GM19324 (cell line): ENCODE results near the gene FCAMR.

ENCODE experiments used
- ATAC-seq: cut with Tn5 transposase; IDR thresholded peaks from one replicate; pipeline ENCODE4 v1.9.1; 2021; ENCODE audit warnings: mild to moderate bottlenecking, moderate library complexity; ENCODE audit not compliant: unreplicated experiment, low FRiP score

Gene FCAMR

GRCh38 chr1:207001492-207002245, 31.4 kb upstream of the FCAMR start:
- ATAC-seq = no peak

- ATAC-seq = no peak
Measured at GRCh38 chr1:207000651-207001291, 30.5 kb upstream of the FCAMR start.

GRCh38 chr1:206998816-206999215, 28.6 kb upstream of the FCAMR start:
- no peak for ATAC-seq

DNA sequence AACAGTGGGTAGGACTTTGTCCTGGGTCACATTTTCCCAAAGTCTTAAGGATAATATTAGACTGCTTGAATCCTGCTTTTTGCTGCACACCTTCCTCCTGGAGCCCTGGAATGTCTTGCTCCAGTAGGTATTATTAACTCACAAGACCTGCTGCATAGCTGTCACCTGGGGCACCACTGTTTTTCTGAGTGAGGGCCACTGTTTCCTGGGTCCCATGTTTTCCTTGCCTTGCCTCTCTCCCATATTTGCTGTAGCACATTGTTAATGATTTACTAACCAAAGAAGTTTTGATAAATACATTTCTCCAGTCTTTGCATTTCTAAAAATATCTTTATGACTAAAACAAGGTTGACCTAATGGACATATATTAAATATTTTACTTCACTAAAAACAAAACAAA, 22.5 kb upstream of the FCAMR start:
- no peak for ATAC-seq

GRCh38 chr1:206987873-206988272, 17.6 kb upstream of the FCAMR start:
- ATAC-seq = no peak

DNA sequence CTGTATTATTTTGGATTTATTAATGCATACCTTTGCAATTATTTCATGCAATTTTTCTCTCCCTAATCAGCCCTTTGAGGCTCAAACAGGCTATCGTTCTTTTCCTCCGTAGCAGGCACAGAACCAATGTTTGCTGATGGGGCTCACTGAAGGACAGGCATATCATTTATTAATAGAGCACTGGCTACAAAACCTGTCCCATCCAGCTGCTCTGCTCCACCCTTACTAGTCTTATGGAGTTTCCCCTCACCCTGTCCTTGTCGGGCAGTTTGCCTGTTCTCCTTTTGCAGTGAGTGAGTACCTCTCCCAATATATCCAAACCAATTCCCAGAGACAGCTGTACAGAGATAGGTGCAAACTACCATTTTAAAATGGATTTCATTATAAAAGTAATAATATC, 16.6 kb upstream of the FCAMR start:
- ATAC-seq = no peak

GRCh38 chr1:206986402-206986801, 16.1 kb upstream of the FCAMR start:
- ATAC-seq = no peak

DNA sequence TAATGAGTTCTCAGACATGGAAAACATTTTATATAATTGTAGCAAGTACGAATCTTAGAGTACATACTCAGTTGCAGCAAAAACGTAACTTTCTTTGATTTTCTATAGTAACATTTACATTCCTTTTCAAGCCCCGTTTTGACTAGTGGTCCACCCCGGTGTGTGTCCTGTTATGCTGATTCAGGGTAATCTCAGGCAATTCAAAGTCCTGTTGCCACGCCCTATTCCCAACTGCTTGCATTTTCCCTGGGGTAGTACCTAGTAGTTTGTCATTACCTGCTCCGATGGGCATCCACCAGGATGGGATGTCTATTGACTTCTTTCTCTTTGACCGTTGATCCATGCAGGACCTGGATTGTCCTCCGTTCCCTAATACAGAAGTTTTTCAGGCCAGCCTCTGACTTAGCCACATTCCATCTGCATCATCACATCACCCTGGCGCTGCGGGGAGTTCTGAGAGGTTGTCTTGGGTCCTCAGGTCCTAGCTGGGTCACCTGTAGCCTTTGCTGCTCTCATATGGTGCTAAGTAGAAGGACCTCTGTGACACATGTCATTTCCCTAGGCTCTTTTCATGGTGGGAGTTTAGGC, 15.0 kb upstream of the FCAMR start:
- ATAC-seq = no peak

GRCh38 chr1:206982216-206982615, 12.0 kb upstream of the FCAMR start:
- ATAC-seq = no peak

DNA sequence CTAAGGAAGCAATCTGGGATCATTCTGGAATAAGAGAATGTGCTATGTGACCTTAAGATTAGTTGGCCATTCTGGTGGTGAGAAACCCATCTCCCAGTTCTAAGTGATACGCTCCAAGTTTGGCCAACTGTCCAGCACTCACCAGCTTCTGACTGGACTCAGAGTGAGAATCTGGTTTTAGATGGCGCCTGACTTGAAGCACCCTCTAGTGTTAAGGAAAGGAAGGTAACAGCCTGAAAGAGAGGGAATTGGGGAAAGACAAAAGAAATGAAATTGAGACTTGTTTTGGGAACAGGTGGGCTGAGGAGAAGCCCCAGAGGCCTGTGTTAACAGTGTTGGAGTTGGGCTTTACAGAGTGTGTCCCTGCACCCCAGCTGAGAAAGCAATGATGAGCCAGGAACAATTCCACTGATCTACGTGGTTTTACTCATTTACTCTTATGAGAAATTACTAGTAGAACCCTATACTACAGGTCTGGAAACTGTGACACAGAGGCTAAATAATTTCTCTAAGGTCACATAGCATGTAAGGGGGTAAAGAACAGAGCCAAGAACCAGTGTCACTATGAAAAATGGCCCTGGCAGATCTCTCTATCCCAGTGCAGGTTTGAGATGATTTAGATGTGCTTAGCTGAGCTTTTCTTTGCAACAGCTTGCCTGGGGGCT, 9.3 kb upstream of the FCAMR start:
- ATAC-seq = no peak

DNA sequence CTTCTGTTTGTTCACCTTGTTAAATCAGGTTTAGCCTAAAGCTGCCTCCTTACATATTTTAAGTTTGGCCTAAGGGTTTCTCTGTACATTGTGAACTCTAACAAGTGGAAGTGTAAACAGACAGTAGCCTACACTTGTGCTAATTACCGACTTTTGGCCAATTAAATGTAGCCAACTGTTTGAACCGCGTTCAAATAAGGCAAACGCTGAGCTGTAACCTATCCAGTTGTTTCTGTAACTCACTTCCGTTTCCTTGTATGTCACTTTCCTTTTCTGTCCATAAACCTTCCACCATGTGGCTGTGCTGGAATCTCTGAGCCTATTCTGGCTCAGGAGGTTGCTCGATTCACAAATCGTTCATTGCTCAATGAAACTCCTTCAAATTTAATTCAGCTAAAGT, 8.0 kb upstream of the FCAMR start:
- ATAC-seq = no peak

- no peak for ATAC-seq
Measured at GRCh38 chr1:206975306-206975705, 5.0 kb upstream of the FCAMR start.

DNA sequence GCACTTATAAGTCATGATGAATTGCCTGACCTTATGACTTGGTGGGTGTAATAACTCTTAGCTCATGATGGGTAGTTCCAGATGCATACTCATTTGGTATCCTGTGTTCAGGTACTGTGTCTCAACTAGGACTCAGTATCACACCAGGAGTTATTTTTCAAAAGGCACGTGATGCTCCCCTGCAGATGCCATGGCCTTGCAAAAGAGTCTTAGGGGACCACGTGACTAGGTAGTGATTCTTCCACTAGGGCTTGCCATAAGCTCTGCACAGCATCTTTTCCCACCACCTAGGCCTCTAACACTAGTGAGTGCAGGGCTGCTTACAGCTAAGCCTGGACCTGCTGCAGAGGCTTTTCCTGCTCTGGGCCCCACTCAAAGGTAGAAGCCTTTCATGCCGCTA, 3.9 kb upstream of the FCAMR start:
- no peak for ATAC-seq

DNA sequence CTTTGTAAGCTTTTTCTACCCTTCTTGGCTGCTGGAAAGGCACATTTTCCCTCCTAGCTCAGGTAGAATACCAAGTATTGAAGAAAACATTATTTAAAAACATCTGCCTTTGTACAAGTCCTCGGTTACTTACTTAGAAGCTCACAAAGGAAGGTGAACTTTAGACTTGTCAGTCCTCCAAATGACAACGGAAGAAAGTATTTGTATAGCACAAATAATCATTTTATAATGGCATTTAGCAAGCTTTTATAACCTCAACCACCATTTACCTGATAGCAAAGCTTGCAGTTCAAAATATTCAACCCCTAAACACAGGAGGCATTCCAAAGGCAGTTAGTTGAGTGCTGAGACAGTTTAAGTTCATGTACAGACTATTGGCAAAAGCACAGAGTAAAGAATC, 2.5 kb upstream of the FCAMR start:
- no peak for ATAC-seq

GRCh38 chr1:206971029-206971655, 882 bp upstream of the FCAMR start:
- ATAC-seq = no peak

GRCh38 chr1:206969090-206969489, 1.2 kb downstream of the FCAMR start:
- ATAC-seq = no peak

GRCh38 chr1:206967096-206967849, 3.0 kb downstream of the FCAMR start:
- ATAC-seq = no peak

DNA sequence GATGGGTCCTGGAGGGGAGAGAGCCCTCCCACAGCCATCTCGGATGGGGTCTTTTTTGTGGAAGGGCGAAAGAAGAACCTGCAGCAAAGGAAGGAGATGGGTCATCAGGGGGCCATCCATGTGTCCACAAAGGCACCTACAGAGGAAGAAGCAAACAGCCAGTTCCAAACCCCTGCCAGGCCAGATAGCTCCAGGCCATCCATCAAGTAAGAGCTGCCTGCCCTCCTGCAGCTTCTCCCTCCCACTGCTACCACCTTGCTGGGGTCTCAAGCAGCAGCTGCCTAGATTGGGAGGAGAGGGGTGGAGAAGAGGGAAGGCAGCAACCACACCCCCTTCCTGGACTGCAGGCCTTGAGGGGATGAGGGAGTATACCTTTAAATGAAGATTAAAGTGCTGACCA, 4.5 kb downstream of the FCAMR start:
- no peak for ATAC-seq

- no peak for ATAC-seq
Measured at GRCh38 chr1:206963740-206964139, 6.5 kb downstream of the FCAMR start.

DNA sequence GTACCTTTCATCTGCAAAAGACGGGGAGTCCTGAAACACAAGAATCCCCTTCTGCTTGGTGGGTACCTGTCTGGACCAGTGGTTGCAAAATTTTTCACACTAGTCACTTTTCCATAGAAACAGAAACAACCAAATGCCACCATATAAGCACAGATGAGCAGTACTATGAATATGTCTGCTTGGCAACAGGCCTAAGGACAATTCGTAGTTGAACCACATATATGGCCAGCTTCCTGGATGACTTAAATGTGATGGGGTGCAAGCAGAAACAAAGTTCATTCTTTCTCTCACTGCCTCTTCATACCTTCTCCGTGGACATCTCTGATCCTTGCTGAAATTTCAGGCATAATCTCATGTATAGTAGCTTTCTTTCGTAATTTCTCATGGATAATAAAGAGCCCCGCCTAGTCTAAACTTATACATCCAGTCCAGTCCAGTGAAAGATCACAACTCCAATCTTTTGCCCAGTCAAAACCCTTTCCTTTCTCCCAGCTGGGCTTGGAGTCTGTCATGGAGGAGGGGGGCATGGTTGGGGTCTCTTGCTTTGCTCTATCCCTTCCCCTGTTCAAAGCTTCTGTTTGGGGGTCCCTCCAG, 7.0 kb downstream of the FCAMR start:
- ATAC-seq = no peak
